H1 (cell line): ENCODE data around the gene CPZ. TPM values are rescaled to one million over a fixed set of nuclear protein-coding genes. Genes with fewer than 3 reads are reported as not detected.

Experiments used
- CHD7 ChIP-seq: fragments of 300-600 bp; sonication (generic); IDR thresholded peaks from 2 replicates; pipeline ENCODE4 v1.7.1; 2012; ENCODE audit warnings: low read length, moderate library complexity, mild to moderate bottlenecking, inconsistent platforms; ENCODE audit not compliant: insufficient replicate concordance
- polyA plus RNA-seq, 7 experiments: library from polyadenylated mRNA; depleted of rRNA in 3 of 7; stranded (reverse) in 5 of 7; unstranded in 2 of 7; fragments of >200 nt in 5 of 7; fragments of 200-250 nt in 2 of 7; gene quantifications; 1 replicate in 5 of 7; 2 replicates in 1 of 7; 4 replicates in 1 of 7; pipeline versions ENCODE4 v1.2.1 to v1.2.3, GENCODE V29; 2011 to 2013; ENCODE audit warnings: missing spikeins in 2 of 7, mixed read lengths in 2 of 7
- total RNA-seq: library from RNA; stranded (reverse); fragmentation: NEBNext Ultra II Directional; extraction: Animal tissue kit (Norgen Biotek cat#: 25700); gene quantifications from 2 replicates; pipeline ENCODE4 v1.2.1, GENCODE V29; 2021

Gene CPZ
- total and polyA plus RNA-seq, 2 of the 8 experiments (the other 6 are each of a cell fraction or from before 2014, with no cell fraction given), result 28.8 to 40.7 TPM

DNA sequence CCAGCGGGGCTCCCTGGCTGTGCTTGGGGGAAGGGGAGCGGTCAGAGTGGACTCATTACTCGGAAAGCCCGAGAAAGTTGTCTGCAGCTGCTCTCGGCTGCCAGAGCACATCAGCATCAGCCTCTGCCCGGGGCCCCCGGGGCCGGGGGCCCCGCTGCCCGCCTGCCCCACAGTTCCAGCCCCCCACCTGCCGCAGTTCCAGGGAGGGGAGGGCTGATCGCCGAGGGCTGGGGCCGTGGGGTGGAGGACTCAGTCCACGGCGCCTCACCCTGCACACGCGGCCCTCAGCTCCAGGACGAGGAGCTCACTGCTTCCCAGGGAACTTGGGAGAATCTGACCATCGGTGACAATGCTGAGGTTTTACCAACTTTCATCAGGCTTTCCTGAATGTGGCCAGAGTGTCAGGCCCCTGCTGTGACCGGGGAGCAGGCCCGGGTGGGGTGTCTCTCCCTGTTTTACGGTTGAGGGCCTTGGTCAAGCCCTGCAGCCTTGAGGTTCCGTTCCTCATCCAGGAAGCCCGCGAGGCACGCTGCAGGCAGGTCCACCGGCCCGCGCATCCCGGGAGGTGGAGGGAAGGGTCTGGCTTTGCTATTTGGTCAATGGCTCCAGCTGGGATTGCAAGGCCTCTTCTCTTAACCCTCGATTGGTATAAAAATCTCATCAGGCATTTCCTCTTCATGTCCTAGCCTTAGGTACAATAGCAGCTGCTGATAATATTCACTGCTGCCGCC, 57.2 kb downstream of the CPZ start (continued):
- TF ChIP-seq CHD7, result no peak
